OCI-LY7 (cell line): ENCODE measurements around the gene CUX1. TPM values are rescaled to one million over a fixed set of nuclear protein-coding genes. Genes with fewer than 3 reads are reported as not detected.
"Not testable (repeated sequence)": the region's sequence is repeated elsewhere in the genome, so short reads cannot be mapped to it uniquely, and the experiment has no call there.

Source experiments
- BruUV-seq: library from RNA; stranded (reverse); fragments of 400-500 nt; replicated peaks from 2 replicates; lab custom pipeline; 2021; lab: Mats Ljungman, UMichigan
- CTCF ChIA-PET: fragments of 300-600 bp; sonication (Branson Sonifier 250); formaldehyde crosslinking; loops from one replicate; lab custom pipeline; 2022; ENCODE audit warnings: antibody characterized with exemption; ENCODE audit not compliant: unreplicated experiment; lab: Charles Lee
- POLR2A ChIA-PET: fragments of 300-600 bp; sonication (Branson Sonifier 250); formaldehyde crosslinking; loops from one replicate; lab custom pipeline; 2022; ENCODE audit warnings: antibody characterized with exemption; lab: Charles Lee
- DNase-seq: peaks from one replicate; pipeline ENCODE4 v3.0.0-alpha.2; 2015; ENCODE audit warnings: low spot score
- H2AFZ ChIP-seq: fragments of 200-600 bp; sonication (generic), shearing (Covaris generic); 2 replicates; pipeline ENCODE4 v1.6.1; 2014; ENCODE audit warnings: mild to moderate bottlenecking, antibody characterized with exemption, low read length, moderate library complexity
- H3K27ac ChIP-seq: fragments of 200-600 bp; sonication (generic); 2 replicates; pipeline ENCODE4 v1.5.1; 2014; ENCODE audit warnings: mixed run types, low read depth, mild to moderate bottlenecking, moderate library complexity, low read length, inconsistent platforms; ENCODE audit not compliant: poor library complexity, severe bottlenecking
- H3K36me3 ChIP-seq: fragments of 200-600 bp; sonication (generic); 2 replicates; pipeline ENCODE4 v1.6.1; 2014; ENCODE audit warnings: mild to moderate bottlenecking, antibody characterized with exemption, low read length, moderate library complexity, mixed read lengths; ENCODE audit not compliant: insufficient read depth
- H3K4me1 ChIP-seq: fragments of 200-600 bp; sonication (generic); 2 replicates; pipeline ENCODE4 v1.5.1; 2014; ENCODE audit warnings: mild to moderate bottlenecking, low read length; ENCODE audit not compliant: insufficient read depth, poor library complexity, severe bottlenecking
- H3K4me2 ChIP-seq: fragments of 200-600 bp; sonication (generic); 2 replicates; pipeline ENCODE4 v1.6.1; 2014; ENCODE audit warnings: mild to moderate bottlenecking, low read length
- H3K4me3 ChIP-seq: fragments of 200-600 bp; sonication (generic); 2 replicates; pipeline ENCODE4 v1.5.1; 2014; ENCODE audit warnings: mild to moderate bottlenecking, low read depth, low read length; ENCODE audit not compliant: poor library complexity, severe bottlenecking
- H3K79me2 ChIP-seq: fragments of 200-600 bp; sonication (generic); 2 replicates; pipeline ENCODE4 v1.6.1; 2016; ENCODE audit warnings: low read depth, mild to moderate bottlenecking, low read length, moderate library complexity, mixed read lengths; ENCODE audit not compliant: insufficient read depth
- H3K9me2 ChIP-seq: fragments of 200-600 bp; sonication (generic); 2 replicates; pipeline ENCODE4 v1.6.1; 2016; ENCODE audit warnings: mild to moderate bottlenecking, low read length, mixed read lengths; ENCODE audit not compliant: insufficient read depth
- H3K9me3 ChIP-seq: fragments of 200-600 bp; sonication (generic); 2 replicates; pipeline ENCODE4 v1.6.1; 2014; ENCODE audit warnings: mild to moderate bottlenecking, mixed run types, low read length, mixed read lengths
- H4K20me1 ChIP-seq: fragments of 200-600 bp; sonication (generic); 2 replicates; pipeline ENCODE4 v1.6.1; 2014; ENCODE audit warnings: mild to moderate bottlenecking, antibody characterized with exemption, low read length, moderate library complexity, mixed read lengths; ENCODE audit not compliant: insufficient read depth
- EZH2phosphoT487 ChIP-seq: fragments of 200-600 bp; sonication (generic); IDR thresholded peaks from 2 replicates; pipeline ENCODE4 v1.6.1; 2018; ENCODE audit warnings: low read depth, borderline replicate concordance, mild to moderate bottlenecking, mixed run types, antibody characterized with exemption, low read length, moderate library complexity, mixed read lengths
- intact Hi-C: fragments of 100-400 bp; cut with micrococcal nuclease; formaldehyde crosslinking; loops from one replicate; pipeline ENCODE4 v1.10.0; 2022; ENCODE audit not compliant: unreplicated experiment
- total RNA-seq, 2 experiments: library from RNA; depleted of rRNA in 1 of 2; stranded (reverse); fragments of >200 nt in 1 of 2; shearing (Covaris generic) in 1 of 2; gene quantifications; 2 replicates each; pipeline ENCODE4 v1.2.3, GENCODE V29; 2014 to 2022
- TF ChIP-seq, protein P1 (sequence below): fragments of 200-600 bp; sonication (generic); conservative IDR thresholded peaks from 2 replicates; pipeline ENCODE4 v1.5.1; 2014; ENCODE audit warnings: mild to moderate bottlenecking, antibody characterized with exemption, low read length, moderate library complexity, mixed read lengths

Gene CUX1
- total RNA-seq, 2 experiments from 2014 or later, result 143 to 199 TPM

DNA sequence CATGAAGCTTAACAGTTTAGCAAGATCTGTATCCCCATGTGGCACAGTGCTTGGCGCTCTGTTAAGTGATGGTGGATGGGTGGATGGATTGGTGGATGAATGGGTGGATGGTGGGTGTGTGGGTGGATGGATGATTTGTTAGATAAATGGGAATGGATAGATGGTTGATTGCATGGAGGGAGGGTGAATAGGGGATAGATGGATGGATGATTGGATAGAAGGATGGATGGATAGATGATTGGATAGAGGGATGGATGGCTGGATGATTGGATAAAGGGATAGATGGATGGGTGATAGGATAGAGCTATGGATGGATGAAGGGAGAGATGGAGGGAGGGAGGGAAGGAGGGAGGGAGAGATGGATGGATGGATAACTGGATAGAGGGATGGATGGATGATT, 229.7 kb downstream of the CUX1 start:
- no peaks in the 10 kb centered on the region for H4K20me1 ChIP-seq
- TF ChIP-seq, protein P1, sequence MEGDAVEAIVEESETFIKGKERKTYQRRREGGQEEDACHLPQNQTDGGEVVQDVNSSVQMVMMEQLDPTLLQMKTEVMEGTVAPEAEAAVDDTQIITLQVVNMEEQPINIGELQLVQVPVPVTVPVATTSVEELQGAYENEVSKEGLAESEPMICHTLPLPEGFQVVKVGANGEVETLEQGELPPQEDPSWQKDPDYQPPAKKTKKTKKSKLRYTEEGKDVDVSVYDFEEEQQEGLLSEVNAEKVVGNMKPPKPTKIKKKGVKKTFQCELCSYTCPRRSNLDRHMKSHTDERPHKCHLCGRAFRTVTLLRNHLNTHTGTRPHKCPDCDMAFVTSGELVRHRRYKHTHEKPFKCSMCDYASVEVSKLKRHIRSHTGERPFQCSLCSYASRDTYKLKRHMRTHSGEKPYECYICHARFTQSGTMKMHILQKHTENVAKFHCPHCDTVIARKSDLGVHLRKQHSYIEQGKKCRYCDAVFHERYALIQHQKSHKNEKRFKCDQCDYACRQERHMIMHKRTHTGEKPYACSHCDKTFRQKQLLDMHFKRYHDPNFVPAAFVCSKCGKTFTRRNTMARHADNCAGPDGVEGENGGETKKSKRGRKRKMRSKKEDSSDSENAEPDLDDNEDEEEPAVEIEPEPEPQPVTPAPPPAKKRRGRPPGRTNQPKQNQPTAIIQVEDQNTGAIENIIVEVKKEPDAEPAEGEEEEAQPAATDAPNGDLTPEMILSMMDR, result no peak
- TF ChIP-seq EZH2phosphoT487, result no peak
- H3K36me3 ChIP-seq, result peaks cover 83% of the 10 kb centered on the region
- intact Hi-C loops, result no loop called here
- BruUV-seq, result no TSS peak
- peaks cover 35% of the 10 kb centered on the region for H3K4me1 ChIP-seq
- no peak for DNase-seq
- H3K9me2 ChIP-seq, result no peaks in the 10 kb centered on the region
- no peak overlapping the region for H2AFZ ChIP-seq
- no peak overlapping the region for H3K27ac ChIP-seq
- H3K4me3 ChIP-seq, result no peak overlapping the region
- ChIA-PET POLR2A (interaction anchor here (0.7 kb wide), 1 partner anchor 11 kb away, joined by 3 read pairs; no protein-coding TSS in a partner anchor), CTCF (no interaction called here)
- no peak overlapping the region for H3K4me2 ChIP-seq
- no peaks in the 10 kb centered on the region for H3K9me3 ChIP-seq
- H3K79me2 ChIP-seq, result peaks cover 51% of the 10 kb centered on the region

DNA sequence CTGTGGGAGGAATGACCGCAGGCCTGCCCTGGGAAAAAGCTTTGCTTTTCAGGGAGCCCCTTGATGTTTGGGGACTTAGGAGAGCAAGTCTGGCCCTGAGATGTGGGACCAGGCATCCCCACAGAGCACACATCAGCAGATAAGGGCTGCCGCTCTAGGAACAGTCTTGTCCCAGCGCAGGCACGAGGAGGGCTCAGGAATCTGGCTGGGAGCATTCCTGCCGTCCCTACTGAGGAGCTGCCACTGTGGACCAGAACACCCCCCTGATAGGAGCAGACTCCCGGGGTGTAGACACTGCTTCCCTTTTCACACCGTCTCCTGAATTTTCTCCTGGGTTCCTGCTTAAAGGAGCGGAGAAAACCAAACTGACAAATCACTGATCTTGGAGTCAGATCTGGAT, 232.3 kb downstream of the CUX1 start:
- intact Hi-C loops, result no loop called here
- Histone ChIP-seq H3K27ac (no peak overlapping the region), H3K79me2 (peaks cover 60% of the 10 kb centered on the region), H3K9me3 (peaks cover 18% of the 10 kb centered on the region; the same call in 1 of the 2 replicates), H2AFZ (no peak overlapping the region), H3K4me2 (no peak overlapping the region), H4K20me1 (no peaks in the 10 kb centered on the region), H3K9me2 (no peaks in the 10 kb centered on the region), H3K4me3 (no peak overlapping the region), H3K36me3 (peaks cover 87% of the 10 kb centered on the region), H3K4me1 (peaks cover 29% of the 10 kb centered on the region)
- BruUV-seq, result no TSS peak
- no peak for TF ChIP-seq EZH2phosphoT487
- TF ChIP-seq, protein P1, result no peak
- CTCF ChIA-PET, result no interaction called here
- DNase-seq, result no peak
- POLR2A ChIA-PET, result no interaction called here

DNA sequence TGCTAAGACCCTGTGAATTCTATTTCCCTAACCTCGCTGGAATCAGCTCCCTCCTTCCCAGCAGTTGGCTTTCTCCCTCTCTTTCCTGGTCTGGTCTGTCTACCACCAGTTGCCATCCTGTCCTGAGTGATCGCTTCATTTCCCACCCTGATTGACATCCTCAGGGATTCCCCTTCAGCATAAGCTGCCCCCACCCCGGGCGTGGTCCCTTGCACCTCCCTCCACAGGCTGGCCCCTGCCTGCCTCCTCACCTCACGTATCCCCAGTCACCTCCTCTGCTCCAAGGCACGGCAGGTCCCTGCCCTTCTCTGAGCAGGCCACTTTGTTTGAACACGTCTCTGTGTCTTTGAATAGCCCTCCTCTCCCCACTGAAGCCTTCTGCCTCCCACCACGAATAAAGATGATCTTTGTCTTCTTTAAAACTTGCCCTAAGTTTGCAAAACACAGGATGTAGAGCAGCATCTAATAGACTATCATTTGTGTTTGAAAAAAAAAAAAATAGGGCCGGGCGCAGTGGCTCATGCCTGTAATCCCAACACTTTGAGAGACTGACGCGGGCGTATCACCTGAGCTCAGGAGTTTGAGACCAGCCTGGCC, 233.5 kb downstream of the CUX1 start:
- Histone ChIP-seq H3K4me1 (peaks cover 33% of the 10 kb centered on the region), H3K4me2 (no peak overlapping the region), H3K27ac (no peak overlapping the region), H4K20me1 (no peaks in the 10 kb centered on the region), H3K4me3 (no peak overlapping the region), H2AFZ (no peak overlapping the region), H3K79me2 (peaks cover 64% of the 10 kb centered on the region), H3K9me2 (no peaks in the 10 kb centered on the region), H3K9me3 (peaks cover 24% of the 10 kb centered on the region; the same call in 1 of the 2 replicates), H3K36me3 (peaks cover 87% of the 10 kb centered on the region)
- DNase-seq, result no peak
- POLR2A ChIA-PET, result no interaction called here
- BruUV-seq, result no TSS peak
- no peak for TF ChIP-seq EZH2phosphoT487
- TF ChIP-seq, protein P1, result no peak
- intact Hi-C loops, result no loop called here
- CTCF ChIA-PET, result no interaction called here

DNA sequence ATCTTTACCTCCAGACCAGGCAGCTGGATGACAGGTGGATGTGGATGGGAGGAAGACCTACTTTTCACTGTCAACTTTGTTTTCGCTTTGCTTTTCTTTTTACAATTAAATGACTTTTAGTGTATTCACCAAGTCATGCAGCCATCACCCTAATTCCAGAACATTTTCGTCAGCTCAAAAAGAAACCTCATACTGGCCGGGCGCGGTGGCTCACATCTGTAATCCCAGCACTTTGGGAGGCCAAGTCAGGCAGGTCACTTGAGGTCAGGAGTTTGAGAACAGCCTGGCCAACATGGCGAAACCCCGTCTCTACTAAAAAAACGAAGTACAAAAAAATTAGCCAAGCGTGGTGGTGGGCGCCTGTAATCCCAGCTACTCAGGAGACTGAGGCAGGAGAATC, 234.3 kb downstream of the CUX1 start:
- DNase-seq, intact Hi-C loops, H3K9me2 ChIP-seq, H2AFZ ChIP-seq, H3K4me2 ChIP-seq, H3K4me3 ChIP-seq, H3K27ac ChIP-seq, CTCF ChIA-PET, H4K20me1 ChIP-seq, BruUV-seq: not testable (repeated sequence)
- POLR2A ChIA-PET, result interaction anchor here (0.7 kb wide), 1 partner anchor 363 kb away, joined by 3 read pairs; no protein-coding TSS in a partner anchor
- peaks cover 24% of the 10 kb centered on the region; the same call in 1 of the 2 replicates for H3K9me3 ChIP-seq
- H3K79me2 ChIP-seq, result peaks cover 65% of the 10 kb centered on the region
- H3K4me1 ChIP-seq, result peaks cover 33% of the 10 kb centered on the region
- H3K36me3 ChIP-seq, result peaks cover 90% of the 10 kb centered on the region
